ENCODE measurements around the gene TMEM51. TPM values are rescaled to one million over a fixed set of nuclear protein-coding genes. Genes with fewer than 3 reads are reported as not detected.

TMEM51 gene
- total and polyA plus RNA-seq, 9 of the 15 experiments (the other 6 are each of a cell fraction or from before 2014, with no cell fraction given): 0.06 to 1.4 (median 0.58) TPM

- H3K9ac ChIP-seq (ENCODE audit: insufficient read depth in 1 of 2, low read depth in 2 of 2, low read length in 2 of 2): no peak overlapping the region
- intact Hi-C loops (cut with micrococcal nuclease): no loop called here
- H2AFZ ChIP-seq (ENCODE audit: low read depth, low read length): no peak overlapping the region
- no peak for FAIRE-seq
- H3K9me1 ChIP-seq (ENCODE audit: control insufficient read depth, insufficient read depth, low read length): no peaks in the 10 kb centered on the region
- in situ Hi-C loops (cut with MboI): no loop called here
- no peak for ATAC-seq
- H4K20me1 ChIP-seq (replicated peaks; ENCODE audit: control insufficient read depth, insufficient read depth, low read length): no peaks in the 10 kb centered on the region
- no peak overlapping the region for H3K27ac ChIP-seq (ENCODE audit: extremely low read depth, low read depth, low read length)
- CTCF ChIA-PET (ENCODE audit: low intra/inter-chr PET ratio): no interaction called here
- H3K4me2 ChIP-seq (ENCODE audit: insufficient read depth, low read length): no peak overlapping the region
- POLR2A ChIA-PET: no interaction called here
- no peak for DNase-seq (ENCODE audit: extremely low read depth in 1 of 4, low spot score in 3 of 4)
- no TSS peak for BruUV-seq (replicated peaks)
- no peak overlapping the region for H3K4me3 ChIP-seq
- H3K36me3 ChIP-seq (ENCODE audit: control insufficient read depth, insufficient read depth, low read length): no peaks in the 10 kb centered on the region
- H3K27me3 ChIP-seq (ENCODE audit: control insufficient read depth in 2 of 2, insufficient read depth in 2 of 2, low read length in 2 of 2): peaks cover 32 to 34% of the 10 kb centered on the region in 2 experiments
- WGBS (ENCODE audit: insufficient coverage, low coverage, missing lambda C conversion rate): 4% methylated on average over 3 of the region's 3 CpGs
- H3K4me1 ChIP-seq (replicated peaks in 1 of 2; ENCODE audit: control insufficient read depth in 2 of 2, insufficient read depth in 2 of 2, low read length in 2 of 2): peaks cover under 1 to 9% of the 10 kb centered on the region in 2 experiments; a peak in 1 of 5 replicates
- no peaks in the 10 kb centered on the region for H3K9me3 ChIP-seq (replicated peaks; ENCODE audit: control insufficient read depth, insufficient read depth, low read depth, low read length)
- H3K79me2 ChIP-seq (ENCODE audit: control insufficient read depth, insufficient read depth, low read length): no peaks in the 10 kb centered on the region
- TF ChIP-seq CHD7 (IDR thresholded peaks at IDR 0.05; ENCODE audit: low read depth, low read length): no peak
- no peak for TF ChIP-seq HBP1 (CRISPR knock-in tag; IDR thresholded peaks at IDR 0.05)
- TF ChIP-seq XRCC5 (IDR thresholded peaks at IDR 0.05; ENCODE audit: low read depth, low read length): no peak
- TF ChIP-seq RBM22 (IDR thresholded peaks at IDR 0.05; ENCODE audit: low read depth, low read length, poor library complexity, severe bottlenecking): no peak
- no peak for TF ChIP-seq ZNF583 (CRISPR knock-in tag; IDR thresholded peaks at IDR 0.05)
- no peak for TF ChIP-seq PTTG1 (tag; IDR thresholded peaks at IDR 0.05; ENCODE audit: low read depth)
- no peak for TF ChIP-seq SIRT6 (IDR thresholded peaks at IDR 0.05; ENCODE audit: low read depth, low read length)
- no peak for TF ChIP-seq ZNF512 (tag; IDR thresholded peaks at IDR 0.05)
- TF ChIP-seq HDAC2 (IDR thresholded peaks at IDR 0.05): no peak
Observed at GRCh38 chr1:15212954-15213291, 59.4 kb downstream of the TMEM51 start.
